WERI-Rb-1 (cell line): ENCODE data around the gene HOXA4.
A peak's percentile ranks its signal among the peaks of the same experiment; 100 is the strongest.

ENCODE experiments used
- DNase-seq: peaks from one replicate; pipeline ENCODE4 v3.0.0-alpha.2; 2020
- H3K27ac ChIP-seq: fragments of 250-450 bp; sonication (Bioruptor Pico); 2 replicates; pipeline ENCODE4 v1.5.1; 2020; ENCODE audit warnings: mild to moderate bottlenecking, moderate library complexity
- H3K27me3 ChIP-seq: fragments of 250-450 bp; sonication (Bioruptor Pico); 2 replicates; pipeline ENCODE4 v1.5.1; 2021; ENCODE audit warnings: mild to moderate bottlenecking, low read depth, moderate library complexity; ENCODE audit not compliant: insufficient read depth, severe bottlenecking
- H3K36me3 ChIP-seq: fragments of 250-450 bp; sonication (Bioruptor Pico); 2 replicates; pipeline ENCODE4 v1.5.1; 2020; ENCODE audit warnings: mild to moderate bottlenecking, moderate library complexity
- H3K4me3 ChIP-seq: 2 replicates; pipeline ENCODE4 v1.5.1; 2011; ENCODE audit warnings: low read depth, mild to moderate bottlenecking, control low read depth, low read length
- H3K9me3 ChIP-seq: fragments of 250-450 bp; sonication (Bioruptor Pico); 2 replicates; pipeline ENCODE4 v1.5.1; 2021; ENCODE audit warnings: mild to moderate bottlenecking, moderate library complexity; ENCODE audit not compliant: severe bottlenecking
- TF ChIP-seq, protein P1 (sequence below): IDR thresholded peaks from 2 replicates; pipeline ENCODE4 v1.5.1; 2011; ENCODE audit warnings: low read depth, mild to moderate bottlenecking, control low read depth, inconsistent platforms, low read length

The HOXA4 gene

DNA sequence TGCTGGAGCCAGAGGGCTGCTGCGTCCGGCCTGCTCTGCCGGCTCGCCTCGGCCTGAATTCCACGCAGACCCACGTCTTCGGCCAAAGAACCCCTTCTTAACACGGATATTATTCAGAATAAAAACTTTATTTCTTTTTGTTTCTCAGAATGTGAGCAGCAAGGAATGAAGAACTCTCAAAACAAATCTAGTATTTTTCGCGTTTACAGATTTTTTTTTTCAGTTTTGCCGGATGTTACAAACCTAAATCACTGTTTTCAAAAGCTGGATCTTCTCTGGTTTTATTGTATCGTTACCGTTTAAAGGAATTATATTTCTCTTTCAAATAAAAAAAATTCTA, 23.7 kb downstream of the HOXA4 start:
- no peaks in the 10 kb centered on the region for H3K9me3 ChIP-seq
- no peak for DNase-seq
- TF ChIP-seq, protein P1, sequence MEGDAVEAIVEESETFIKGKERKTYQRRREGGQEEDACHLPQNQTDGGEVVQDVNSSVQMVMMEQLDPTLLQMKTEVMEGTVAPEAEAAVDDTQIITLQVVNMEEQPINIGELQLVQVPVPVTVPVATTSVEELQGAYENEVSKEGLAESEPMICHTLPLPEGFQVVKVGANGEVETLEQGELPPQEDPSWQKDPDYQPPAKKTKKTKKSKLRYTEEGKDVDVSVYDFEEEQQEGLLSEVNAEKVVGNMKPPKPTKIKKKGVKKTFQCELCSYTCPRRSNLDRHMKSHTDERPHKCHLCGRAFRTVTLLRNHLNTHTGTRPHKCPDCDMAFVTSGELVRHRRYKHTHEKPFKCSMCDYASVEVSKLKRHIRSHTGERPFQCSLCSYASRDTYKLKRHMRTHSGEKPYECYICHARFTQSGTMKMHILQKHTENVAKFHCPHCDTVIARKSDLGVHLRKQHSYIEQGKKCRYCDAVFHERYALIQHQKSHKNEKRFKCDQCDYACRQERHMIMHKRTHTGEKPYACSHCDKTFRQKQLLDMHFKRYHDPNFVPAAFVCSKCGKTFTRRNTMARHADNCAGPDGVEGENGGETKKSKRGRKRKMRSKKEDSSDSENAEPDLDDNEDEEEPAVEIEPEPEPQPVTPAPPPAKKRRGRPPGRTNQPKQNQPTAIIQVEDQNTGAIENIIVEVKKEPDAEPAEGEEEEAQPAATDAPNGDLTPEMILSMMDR: no peak
- H3K4me3 ChIP-seq: peak overlapping the region; percentile 17; the same call in 1 of the 2 replicates
- peak overlapping the region; percentile 79 for H3K27ac ChIP-seq
- peaks cover 87% of the 10 kb centered on the region for H3K27me3 ChIP-seq
- no peaks in the 10 kb centered on the region for H3K36me3 ChIP-seq

DNA sequence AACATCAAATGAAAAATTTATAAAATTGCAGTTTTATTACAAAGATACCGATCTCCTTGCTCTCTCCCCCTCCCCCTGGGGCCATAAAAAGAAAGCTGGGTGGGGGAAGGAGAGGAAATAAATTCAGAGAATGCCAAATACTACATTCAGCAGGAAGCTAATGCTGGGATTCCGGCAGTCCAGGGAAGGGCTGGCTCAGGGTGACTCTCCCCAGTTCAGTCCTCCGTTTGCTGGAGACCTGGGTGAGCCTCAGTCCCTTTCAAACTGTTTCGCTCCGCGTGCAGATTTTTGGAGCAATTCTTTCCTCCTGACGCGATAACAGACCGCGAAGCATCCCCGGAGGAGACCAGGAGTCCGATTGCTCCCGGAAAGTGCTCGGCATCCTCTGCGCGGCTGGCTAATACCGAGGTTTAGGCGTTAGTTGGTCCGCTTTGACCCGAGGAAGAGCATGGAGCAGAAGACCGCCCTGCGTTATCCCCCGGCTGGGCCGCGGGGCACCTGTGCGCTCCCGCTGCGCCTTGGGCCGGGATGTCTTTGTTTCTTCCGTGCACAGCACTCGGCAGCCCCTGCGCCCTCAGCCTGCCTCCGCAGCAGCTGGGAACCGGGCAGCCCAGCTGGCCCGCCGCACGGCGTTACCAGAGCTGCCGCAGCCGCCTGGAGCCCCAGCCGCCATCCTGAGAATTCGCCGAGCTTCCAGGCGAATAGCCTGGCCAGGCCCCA, 24.2 kb downstream of the HOXA4 start:
- TF ChIP-seq, protein P1: no peak
- DNase-seq: no peak
- Histone ChIP-seq H3K4me3 (peak overlapping the region; percentile 17; the same call in 1 of the 2 replicates), H3K27ac (peak overlapping the region; percentile 79), H3K27me3 (peaks cover 89% of the 10 kb centered on the region), H3K36me3 (no peaks in the 10 kb centered on the region), H3K9me3 (no peaks in the 10 kb centered on the region)

GRCh38 chr7:27105301-27106031, 25.1 kb downstream of the HOXA4 start:
- H3K27ac ChIP-seq: peak overlapping the region; percentile 79
- DNase-seq: no peak
- peaks cover 90% of the 10 kb centered on the region for H3K27me3 ChIP-seq
- TF ChIP-seq, protein P1: no peak
- no peaks in the 10 kb centered on the region for H3K36me3 ChIP-seq
- H3K9me3 ChIP-seq: no peaks in the 10 kb centered on the region
- H3K4me3 ChIP-seq: peak overlapping the region; percentile 21

DNA sequence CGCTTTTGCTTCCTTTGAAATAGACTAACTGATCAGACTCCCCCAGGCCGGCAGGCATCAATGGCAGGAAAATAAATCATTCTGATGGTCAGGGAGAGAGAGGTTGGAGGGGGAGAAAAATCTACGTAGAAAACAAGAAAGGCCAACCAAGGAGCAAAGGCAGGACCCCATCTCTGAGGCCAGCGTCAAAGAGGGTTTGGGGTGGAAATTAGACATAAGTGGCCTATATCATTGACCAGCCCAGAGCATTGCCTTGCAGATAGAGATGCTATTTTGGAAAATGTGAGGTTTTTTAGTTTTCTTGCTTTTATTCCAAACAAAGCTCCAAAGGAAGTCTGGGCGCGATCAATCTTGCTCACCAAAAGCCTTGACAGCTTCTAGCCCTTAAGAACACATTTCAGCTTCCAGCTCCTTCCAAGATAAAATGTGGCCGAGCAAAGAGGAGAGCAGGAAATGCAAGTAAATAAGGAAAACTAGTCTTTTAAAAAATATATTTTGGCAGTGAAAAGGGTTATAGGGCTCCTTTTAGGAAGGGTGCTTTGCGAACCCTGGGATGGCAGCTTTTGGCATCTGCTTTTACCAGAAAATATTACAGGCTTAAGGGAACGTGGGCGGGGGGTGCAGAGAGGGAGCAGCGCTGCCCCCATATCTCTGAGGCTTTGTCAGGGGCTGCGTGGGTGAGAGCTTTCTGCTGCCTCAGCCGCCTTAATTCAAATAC, 26.1 kb downstream of the HOXA4 start:
- Histone ChIP-seq H3K36me3 (peaks cover 7% of the 10 kb centered on the region; the same call in 1 of the 2 replicates), H3K4me3 (peak overlapping the region; percentile 50), H3K27ac (peak overlapping the region; percentile 79), H3K9me3 (no peaks in the 10 kb centered on the region), H3K27me3 (peaks cover 93% of the 10 kb centered on the region)
- no peak for DNase-seq
- TF ChIP-seq, protein P1: no peak

DNA sequence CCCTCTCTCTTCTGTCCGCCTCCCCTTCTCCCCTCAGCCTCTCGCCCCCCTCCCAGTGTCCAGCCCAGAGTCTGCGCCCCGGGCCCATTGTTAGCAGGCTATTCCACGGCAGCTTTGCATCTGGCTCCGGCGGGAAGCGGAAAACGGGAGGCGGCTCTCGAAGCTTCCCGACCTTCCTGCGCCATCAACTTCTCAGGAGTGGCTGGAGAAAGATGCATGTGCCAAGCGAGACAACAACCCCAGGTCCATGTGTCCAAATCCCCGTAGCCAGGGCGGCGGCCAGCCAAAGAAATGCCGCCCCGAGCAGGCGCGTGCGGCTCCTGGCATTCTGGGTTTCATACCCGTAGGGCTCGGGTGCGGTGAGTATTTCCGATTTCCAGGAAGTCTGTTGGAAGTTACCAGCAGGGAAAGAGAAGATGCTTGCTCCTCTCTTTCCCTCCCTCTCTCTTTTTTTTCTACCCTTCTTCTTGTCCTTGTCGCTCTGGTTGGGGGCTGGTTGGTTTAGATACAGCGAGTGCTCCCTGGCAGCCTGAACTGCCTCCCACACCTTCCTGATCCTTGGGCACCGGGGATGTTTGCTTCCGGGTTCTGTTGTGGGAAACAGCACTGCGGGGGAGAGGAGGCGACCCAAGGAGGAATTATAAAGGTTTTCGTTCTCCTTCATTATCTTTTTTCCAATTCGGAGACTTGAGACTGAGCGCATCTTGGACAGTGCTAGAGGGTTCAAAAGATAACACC, 26.9 kb downstream of the HOXA4 start:
- Histone ChIP-seq H3K4me3 (peak overlapping the region; percentile 50), H3K27me3 (peaks cover 93% of the 10 kb centered on the region)

More for the DNA sequence above, 26.9 kb downstream of the HOXA4 start:
- Histone ChIP-seq H3K9me3 (no peaks in the 10 kb centered on the region), H3K36me3 (peaks cover 7% of the 10 kb centered on the region; the same call in 1 of the 2 replicates), H3K27ac (peak overlapping the region; percentile 79)
- DNase-seq: no peak
- TF ChIP-seq, protein P1: no peak
